ENCODE data around the gene ADGRF1.

GRCh38 chr6:47072667-47073066 lies 30.5 kb upstream of the ADGRF1 start:
- TF ChIP-seq CTCF (conservative IDR thresholded peaks at IDR 0.05 in 1 of 2, IDR thresholded peaks at IDR 0.05 in 1 of 2; ENCODE audit: low read depth in 1 of 2, low read length in 2 of 2) (no peak), EZH2 (IDR thresholded peaks at IDR 0.05; ENCODE audit: low read length, missing control alignments) (no peak)
